NCI-H2107 (cell line): ENCODE measurements around the gene SEMA6D.

Experiments used
- DNase-seq: peaks from one replicate; lab custom pipeline; 2025; lab: John Stamatoyannopoulos, UW

The SEMA6D gene

DNA sequence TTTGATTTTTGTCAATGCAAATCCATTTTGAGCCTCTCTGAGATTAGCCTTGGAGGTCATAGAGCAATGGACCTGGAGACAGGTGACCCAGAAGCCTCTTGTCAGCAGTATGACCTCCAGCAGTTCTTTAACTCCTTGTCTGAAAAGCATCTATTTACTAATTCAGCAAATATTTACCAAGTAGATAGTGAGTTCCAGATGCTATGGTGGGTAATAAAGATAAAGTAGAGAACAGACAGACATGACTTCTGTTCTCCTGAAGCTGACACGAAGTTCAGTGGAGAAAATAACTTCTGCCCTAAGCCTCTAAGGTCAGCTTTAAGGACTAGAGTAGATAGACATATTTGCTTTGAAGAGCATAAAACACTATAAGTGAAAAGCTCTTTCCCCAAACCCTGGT lies 26.6 kb downstream of the SEMA6D start:
- no peak for DNase-seq

DNA sequence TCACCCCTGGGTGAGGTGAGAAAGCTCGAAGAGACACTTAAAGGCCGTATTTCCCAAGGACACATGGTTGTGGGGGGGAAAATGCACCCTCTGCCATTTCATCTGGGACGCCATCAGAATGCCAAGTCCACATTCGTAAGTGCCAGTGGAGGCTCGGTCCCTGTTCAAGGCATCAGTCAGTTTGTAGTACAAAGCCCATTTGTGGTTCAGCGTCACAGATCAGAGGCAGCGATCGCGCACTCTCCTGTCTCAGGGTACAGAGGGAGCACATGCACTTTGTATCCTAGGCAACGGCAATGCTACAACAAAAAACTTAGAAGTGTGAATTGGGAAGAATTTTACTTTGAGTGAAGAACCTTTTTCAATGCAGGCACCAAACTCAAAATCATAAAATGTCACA lies 27.2 kb downstream of the SEMA6D start:
- no peak for DNase-seq

- DNase-seq: no peak
Measured at GRCh38 chr15:47744973-47745372, 27.7 kb downstream of the SEMA6D start.

GRCh38 chr15:47746516-47746915 lies 29.2 kb downstream of the SEMA6D start:
- no peak for DNase-seq

DNA sequence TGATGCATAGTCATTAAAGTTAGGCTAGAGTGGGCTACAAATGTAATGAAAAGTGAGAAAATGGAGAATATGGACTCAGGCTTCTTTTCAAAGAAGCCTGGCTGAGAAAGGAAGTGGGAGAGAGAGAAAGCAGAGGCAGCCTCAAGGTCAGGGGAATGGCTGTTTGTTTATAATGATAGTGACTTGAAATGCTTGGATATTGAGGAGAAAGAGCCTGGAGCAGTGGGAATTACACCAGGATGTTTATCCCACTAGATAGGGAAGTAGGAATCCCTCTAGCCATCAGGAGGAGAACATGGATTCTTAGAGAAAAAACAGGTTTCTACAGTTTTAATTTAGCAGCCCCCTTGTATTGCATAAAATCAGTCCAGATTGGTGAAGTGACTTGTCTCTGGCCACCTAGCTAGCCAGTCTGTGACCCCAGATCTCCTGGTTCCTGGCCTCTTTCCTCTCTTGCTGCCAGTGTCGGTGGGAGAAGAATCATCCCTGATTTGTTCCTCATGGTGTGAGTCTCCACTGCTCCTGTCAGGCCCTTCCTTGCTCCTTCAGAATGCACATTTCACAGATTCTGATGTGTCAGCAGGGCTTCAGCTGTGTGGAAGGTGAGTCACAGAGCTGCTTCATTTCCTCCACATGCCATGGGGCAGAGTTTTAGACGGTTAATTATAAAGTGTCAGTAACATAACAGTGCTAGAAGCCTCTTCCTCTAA lies 32.9 kb downstream of the SEMA6D start:
- DNase-seq: no peak

DNA sequence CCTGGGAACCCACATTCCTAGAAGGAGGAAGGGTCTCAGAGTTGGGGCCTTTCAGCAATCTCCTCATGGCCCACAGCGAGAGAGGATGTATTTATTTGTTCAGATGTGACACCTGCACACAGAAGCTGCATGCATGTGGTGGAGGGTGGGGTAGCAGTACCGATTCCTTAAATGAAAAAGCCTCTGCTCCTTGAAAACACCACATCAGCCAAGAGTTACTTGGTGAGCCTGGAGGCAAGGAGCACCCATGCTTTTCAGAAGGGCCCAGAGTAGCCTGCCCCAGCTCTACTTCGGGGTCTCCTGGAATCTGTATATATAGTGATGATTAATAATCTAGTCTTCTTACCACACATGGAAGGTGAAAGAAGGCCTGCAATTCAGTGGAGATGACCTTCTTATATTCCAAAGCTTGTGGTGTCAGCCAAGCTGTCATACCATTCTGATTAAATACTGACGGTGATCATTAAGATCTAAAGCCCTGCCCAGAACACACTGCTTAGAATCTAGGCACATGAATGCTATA lies 33.5 kb downstream of the SEMA6D start:
- DNase-seq: no peak

DNA sequence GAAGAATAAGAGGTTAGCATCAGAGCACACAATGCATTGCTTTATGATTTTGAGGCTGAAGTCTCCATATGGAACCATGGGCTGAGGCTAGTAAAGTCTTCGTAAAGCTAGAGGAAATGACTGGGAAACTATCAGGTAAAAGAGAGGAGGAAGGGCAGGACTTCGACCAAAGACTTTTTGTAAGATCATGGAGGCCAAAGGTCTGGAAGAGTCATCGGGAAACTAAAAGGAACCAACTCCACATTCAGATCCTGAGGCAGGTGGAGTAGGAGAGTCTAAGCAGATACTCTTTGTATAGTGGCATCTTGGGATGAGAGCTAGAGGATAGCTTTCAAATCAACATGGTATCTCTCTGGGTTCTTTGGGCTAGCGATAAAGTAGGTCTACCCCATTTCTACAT lies 36.3 kb downstream of the SEMA6D start:
- DNase-seq: no peak

GRCh38 chr15:47754312-47754711 lies 37.0 kb downstream of the SEMA6D start:
- no peak for DNase-seq

- no peak for DNase-seq
Measured at GRCh38 chr15:47755941-47756340, 38.6 kb downstream of the SEMA6D start.

DNA sequence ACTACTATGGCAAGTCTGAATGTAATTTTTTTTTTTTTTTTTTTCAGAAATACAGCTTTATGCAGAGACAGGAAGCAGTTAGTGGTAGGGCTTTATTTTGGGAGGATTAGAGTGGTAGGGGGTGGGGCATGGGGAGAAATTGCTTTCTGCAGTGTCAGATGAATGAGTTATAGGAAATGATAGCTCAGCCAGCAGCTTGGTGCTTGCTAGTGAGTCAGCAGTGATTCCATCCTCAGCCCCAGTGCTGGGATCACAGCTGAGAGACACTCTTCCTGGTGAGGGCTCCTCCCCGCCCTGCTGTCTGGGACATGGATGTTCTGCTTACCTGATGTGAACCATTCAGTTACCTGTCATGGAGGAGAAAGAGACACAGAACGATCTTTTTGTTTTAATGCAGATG lies 39.6 kb downstream of the SEMA6D start:
- DNase-seq: no peak

DNA sequence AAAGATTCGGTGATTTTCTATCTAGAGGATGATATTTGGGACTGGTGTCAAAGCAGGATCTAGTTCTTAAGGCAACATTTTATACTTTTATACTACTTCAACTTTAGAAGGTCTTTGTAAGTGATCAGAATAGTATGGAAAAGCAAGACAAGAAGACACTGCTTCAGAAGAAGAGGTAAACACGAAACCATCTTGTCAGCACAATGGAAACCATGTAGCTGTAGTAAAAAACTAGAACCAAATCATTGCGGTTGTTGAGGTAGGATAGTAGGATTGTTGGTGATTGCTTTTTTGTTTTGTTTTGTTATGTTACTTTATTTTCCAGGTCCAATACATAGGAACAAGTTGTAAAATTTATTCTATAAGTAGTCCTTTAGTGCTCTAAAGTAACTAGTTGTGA lies 40.0 kb downstream of the SEMA6D start:
- no peak for DNase-seq

GRCh38 chr15:47762621-47763020 lies 45.3 kb downstream of the SEMA6D start:
- DNase-seq: no peak

DNA sequence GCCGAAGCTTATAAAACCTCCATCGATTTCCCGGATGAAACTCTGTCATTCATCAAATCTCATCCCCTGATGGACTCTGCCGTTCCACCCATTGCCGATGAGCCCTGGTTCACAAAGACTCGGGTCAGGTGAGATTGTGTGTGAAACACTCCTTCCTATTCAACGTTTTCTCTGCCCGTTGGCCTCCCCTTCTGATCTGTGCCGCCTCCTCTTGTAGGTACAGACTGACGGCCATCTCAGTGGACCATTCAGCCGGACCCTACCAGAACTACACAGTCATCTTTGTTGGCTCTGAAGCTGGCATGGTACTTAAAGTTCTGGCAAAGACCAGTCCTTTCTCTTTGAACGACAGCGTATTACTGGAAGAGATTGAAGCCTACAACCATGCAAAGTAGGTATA lies 47.4 kb downstream of the SEMA6D start:
- no peak for DNase-seq

DNA sequence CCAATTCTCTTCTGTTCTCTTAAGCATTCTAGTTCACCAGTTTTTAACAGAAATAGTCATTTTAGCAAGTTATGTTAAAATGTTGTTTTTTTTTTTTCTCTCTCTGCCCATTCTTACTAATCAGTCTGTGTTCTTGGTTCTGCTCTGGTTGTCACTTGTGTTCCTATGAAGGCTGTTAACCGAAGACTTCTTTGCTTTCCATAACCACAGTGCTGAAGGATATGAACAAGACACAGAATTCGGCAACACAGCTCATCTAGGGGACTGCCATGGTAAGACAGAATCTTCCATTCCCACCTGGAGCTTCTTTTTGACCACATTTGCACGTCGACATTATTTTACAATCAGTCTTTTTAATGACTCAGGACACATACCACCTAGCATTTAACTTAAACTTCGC lies 49.1 kb downstream of the SEMA6D start:
- DNase-seq: no peak

- no peak for DNase-seq
Measured at GRCh38 chr15:47767035-47767434, 49.7 kb downstream of the SEMA6D start.

DNA sequence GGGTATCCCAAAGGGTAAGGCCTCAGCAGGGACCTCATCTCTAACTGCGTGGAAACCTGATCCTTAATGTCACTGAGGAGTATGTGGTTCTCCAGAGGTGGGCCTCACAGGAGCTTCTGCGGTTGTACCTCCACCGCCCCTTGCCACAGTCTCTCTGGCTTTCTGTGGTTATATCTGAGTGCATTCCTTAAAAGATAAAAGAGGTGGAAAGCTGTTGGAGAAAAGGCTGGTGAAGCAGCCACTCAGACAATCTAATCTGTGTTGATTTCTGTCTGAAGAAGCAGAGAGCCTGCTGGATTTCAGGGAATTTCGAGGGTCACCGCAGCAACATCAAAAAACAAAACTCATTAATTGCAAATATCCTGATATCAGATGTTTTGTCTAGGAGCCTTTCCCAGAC lies 51.4 kb downstream of the SEMA6D start:
- no peak for DNase-seq

GRCh38 chr15:47769166-47769565 lies 51.9 kb downstream of the SEMA6D start:
- no peak for DNase-seq

DNA sequence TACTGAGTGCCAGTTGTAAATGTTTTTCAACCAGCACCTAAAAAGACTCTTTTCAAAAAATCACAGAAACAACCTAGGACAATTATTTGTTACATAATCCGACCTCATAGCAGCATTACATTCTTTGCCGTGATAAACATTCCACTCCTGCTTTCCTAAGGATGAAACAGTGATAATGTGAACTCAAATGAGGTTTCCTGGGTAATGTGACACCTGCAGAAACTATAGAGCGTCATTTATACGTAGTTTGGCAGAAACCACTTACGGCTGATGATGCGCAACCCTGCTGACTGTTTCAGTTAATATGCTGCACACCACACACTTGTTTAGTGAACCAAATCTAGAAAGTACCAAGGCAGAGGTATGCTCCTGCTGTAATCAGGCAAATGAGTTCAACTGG lies 55.8 kb downstream of the SEMA6D start:
- no peak for DNase-seq

DNA sequence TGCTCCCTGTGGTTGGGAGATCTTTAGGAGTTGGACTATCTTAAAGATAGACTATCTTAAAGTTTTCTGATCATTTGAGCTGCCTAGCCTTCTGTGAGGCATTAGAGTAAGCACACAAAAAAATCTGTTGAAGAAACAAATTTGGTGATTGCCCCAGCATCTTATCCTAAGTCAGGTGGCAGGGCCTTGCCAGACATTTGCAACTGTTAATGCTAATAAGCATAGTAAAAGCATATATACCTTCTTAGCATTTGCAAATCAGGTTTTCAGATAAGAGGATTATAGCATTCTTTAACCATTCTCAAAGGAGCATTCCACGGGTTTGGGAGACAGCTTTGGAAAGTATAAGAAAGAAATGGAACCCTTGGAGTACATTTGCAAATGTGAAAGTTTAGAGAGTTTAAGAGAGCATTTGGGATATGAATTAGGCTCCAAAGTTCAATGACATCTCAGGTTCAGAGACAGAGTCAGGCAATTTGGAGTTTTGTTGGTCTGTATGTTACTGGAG lies 61.0 kb downstream of the SEMA6D start:
- DNase-seq: no peak

DNA sequence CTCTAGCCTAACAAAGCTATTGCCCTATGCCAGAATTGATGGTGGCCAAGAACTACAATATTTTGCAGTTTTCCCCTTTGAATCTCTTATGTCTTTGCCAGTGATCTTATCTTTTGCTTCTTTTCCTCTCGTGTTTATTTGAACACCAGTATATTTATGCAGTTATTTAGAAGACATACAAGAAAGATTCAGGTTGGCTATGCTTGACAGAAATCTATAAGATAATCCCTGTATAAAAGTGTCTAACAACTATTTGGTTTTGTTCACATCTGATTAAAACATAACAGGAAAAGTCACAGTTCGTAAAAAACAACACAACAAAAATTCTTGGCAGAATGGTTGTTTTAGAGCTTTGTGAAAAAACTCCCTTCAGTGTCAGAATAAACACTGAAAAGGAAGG lies 63.7 kb downstream of the SEMA6D start:
- no peak for DNase-seq

GRCh38 chr15:47781527-47781926 lies 64.2 kb downstream of the SEMA6D start:
- no peak for DNase-seq

DNA sequence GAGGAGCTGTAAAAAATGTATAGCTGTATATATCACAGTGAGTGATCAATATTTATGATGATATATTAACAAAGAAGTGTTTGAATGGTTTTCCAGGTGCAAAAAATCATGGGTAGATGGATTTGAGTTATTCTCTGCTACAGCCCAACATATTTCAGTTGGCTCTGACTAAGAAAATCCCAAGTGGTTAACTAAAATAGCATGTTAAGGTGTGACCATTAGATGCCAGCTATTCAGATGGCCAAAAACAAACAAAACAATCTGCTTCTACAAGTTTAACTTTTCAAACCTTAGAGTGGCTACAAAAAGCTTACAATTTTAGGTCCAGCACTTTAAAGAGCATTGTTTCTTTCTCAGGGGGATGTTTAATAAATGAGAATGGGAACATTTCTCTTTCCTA lies 67.5 kb downstream of the SEMA6D start:
- DNase-seq: no peak

DNA sequence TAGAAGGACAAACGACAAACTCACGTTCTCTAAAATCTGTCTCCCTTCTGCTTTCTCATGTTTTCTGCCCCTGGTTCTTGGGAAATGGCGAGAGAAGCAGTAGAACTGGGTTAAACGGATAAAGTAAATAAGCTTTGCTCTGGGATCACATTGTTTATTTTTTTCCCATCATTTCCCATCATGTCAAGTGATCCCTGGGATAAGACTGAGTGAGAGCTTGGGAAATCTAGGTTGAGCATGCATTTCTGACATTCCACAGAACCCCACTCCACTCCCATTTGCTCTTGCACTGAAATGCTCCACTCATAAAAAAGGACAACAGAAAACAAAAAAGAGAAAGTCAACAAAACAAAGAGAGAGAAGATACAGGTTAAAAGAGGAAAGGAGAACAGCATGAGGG lies 69.1 kb downstream of the SEMA6D start:
- no peak for DNase-seq

- DNase-seq: no peak
Measured at GRCh38 chr15:47787875-47788274, 70.6 kb downstream of the SEMA6D start.
